Measurements from ENCODE around the gene AXIN2.

GRCh38 chr17:65535777-65536572 is 25.5 kb downstream of the AXIN2 start:
- TF ChIP-seq CTCF (IDR thresholded peaks at IDR 0.05): no peak
- TF ChIP-seq POLR2AphosphoS5 (IDR thresholded peaks at IDR 0.05; ENCODE audit: low read depth, low read length): no peak
